ENCODE measurements around the gene HDAC7. TPM values are rescaled to one million over a fixed set of nuclear protein-coding genes. Genes with fewer than 3 reads are reported as not detected.

The HDAC7 gene
- total RNA-seq, 3 donors from 2014 or later (not counting 1 experiment from before 2014, with no cell fraction given): 141 to 235 (median 147) TPM

DNA sequence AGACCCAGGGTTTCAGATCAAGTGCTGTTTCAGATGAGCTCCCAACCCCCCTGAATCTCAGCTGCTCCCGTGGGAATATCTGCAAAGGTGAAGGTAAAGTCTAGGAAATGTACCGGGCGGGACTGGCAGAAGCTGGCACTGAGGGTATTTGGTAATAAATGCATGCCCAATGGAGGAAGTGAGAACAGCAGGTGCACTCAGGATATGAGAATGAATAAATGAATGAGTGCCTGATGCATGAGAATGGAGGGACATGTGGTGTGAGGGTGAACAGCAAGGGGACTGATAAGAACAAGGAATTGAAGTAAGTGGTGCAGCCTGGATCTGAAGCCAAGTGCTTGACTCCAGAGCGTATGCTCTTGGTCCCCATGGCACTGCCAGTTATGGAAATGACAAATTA lies 72.6 kb downstream of the HDAC7 start:
- H3K9me3 Mint-ChIP-seq: no peaks in the 10 kb centered on the region
- no peak overlapping the region for H3K4me3 Mint-ChIP-seq

DNA sequence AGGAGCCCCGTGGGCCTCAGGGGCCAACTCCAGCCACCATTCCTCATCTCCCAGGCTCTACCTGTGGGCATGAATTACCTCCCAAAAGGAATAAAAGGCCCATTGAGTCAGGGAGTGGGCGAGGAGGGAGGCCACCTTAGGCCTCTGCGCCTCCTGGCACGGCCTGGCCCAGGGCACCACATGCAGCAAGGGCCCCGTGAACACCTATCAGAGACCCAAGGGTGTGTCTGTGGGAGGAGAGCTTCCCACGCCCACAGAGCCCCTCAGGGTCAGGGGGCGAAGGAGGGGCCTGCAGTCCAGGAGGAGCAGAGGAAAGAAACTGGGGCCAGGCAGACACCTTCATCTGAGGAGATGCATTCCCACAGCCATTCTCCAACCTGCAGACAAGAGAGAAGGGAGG lies 73.2 kb downstream of the HDAC7 start:
- peaks cover 6 to 16% of the 10 kb centered on the region in 2 donors for H3K4me1 Mint-ChIP-seq
- no peak for TF ChIP-seq CTCF (IDR thresholded peaks at IDR 0.05)
- Histone ChIP-seq H3K36me3 (ENCODE audit: control insufficient read depth, insufficient read depth, low read length) (no peaks in the 10 kb centered on the region), H3K4me1 (ENCODE audit: control insufficient read depth, insufficient read depth, low read length) (peaks cover 19% of the 10 kb centered on the region), H3K27me3 (ENCODE audit: control insufficient read depth, insufficient read depth, low read length) (peaks cover 4% of the 10 kb centered on the region), H3K9me3 (ENCODE audit: control insufficient read depth, insufficient read depth, low read length) (no peaks in the 10 kb centered on the region), H3K27ac (ENCODE audit: low read length) (no peak overlapping the region), H3K4me3 (ENCODE audit: low read length) (no peak overlapping the region)
- no peaks in the 10 kb centered on the region for H3K9me3 Mint-ChIP-seq
- no peaks in the 10 kb centered on the region for H3K36me3 Mint-ChIP-seq
- WGBS (ENCODE audit: insufficient coverage): 84% methylated on average over 7 of the region's 7 CpGs
- DNase-seq (no peak), ATAC-seq (no peak)
- intact Hi-C loops (cut with micrococcal nuclease): no loop called here
- H3K27ac Mint-ChIP-seq: no peak overlapping the region
- no peak overlapping the region for H3K4me3 Mint-ChIP-seq
- peaks cover 18 to 20% of the 10 kb centered on the region in 2 donors for H3K27me3 Mint-ChIP-seq (ENCODE audit: low read depth in 2 of 2)

More for the DNA sequence above, 72.6 kb downstream of the HDAC7 start:
- Mint-ChIP-seq H3K4me1 (peaks cover 5 to 14% of the 10 kb centered on the region in 2 donors), H3K36me3 (no peaks in the 10 kb centered on the region), H3K27ac (no peak overlapping the region), H3K27me3 (ENCODE audit: low read depth in 2 of 2) (peaks cover 18 to 20% of the 10 kb centered on the region in 2 donors)
- Histone ChIP-seq H3K27ac (ENCODE audit: low read length) (no peak overlapping the region), H3K27me3 (ENCODE audit: control insufficient read depth, insufficient read depth, low read length) (peaks cover 4% of the 10 kb centered on the region), H3K36me3 (ENCODE audit: control insufficient read depth, insufficient read depth, low read length) (no peaks in the 10 kb centered on the region), H3K4me1 (ENCODE audit: control insufficient read depth, insufficient read depth, low read length) (peaks cover 13% of the 10 kb centered on the region), H3K9me3 (ENCODE audit: control insufficient read depth, insufficient read depth, low read length) (no peaks in the 10 kb centered on the region), H3K4me3 (ENCODE audit: low read length) (no peak overlapping the region)
- DNase-seq (no peak), ATAC-seq (no peak)
- no peak for TF ChIP-seq CTCF (IDR thresholded peaks at IDR 0.05)
- 67% methylated on average over 4 of the region's 4 CpGs for WGBS (ENCODE audit: insufficient coverage)
- intact Hi-C loops (cut with micrococcal nuclease): no loop called here

DNA sequence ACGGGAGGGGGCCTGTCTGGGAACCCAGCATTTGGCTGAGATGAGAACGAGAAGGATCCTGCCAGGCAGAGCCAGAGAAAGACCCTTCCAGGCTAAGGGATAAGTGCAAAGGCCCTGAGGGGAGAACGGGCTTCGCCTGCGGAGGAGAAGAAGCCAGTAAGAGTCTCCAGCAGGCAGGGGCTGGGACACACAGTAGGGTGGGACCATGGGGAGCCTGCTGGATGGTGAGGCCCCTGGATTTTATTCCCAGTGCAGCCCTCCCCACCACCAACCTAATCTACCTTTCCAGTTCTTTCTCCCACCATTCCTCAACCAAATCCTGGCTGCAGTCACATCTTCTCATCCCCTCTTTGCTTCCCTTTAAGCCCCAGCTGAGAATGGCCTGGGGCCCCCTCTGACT lies 73.6 kb downstream of the HDAC7 start:
- Mint-ChIP-seq H3K27me3 (ENCODE audit: low read depth in 2 of 2) (peaks cover 18 to 20% of the 10 kb centered on the region in 2 donors), H3K4me3 (no peak overlapping the region), H3K9me3 (no peaks in the 10 kb centered on the region), H3K4me1 (peaks cover 11 to 20% of the 10 kb centered on the region in 2 donors), H3K36me3 (no peaks in the 10 kb centered on the region), H3K27ac (no peak overlapping the region)
- no peak for TF ChIP-seq CTCF (IDR thresholded peaks at IDR 0.05)
- 92% methylated on average over 5 of the region's 5 CpGs for WGBS (ENCODE audit: insufficient coverage)
- Histone ChIP-seq H3K27me3 (ENCODE audit: control insufficient read depth, insufficient read depth, low read length) (peaks cover 4% of the 10 kb centered on the region), H3K4me3 (ENCODE audit: low read length) (no peak overlapping the region), H3K36me3 (ENCODE audit: control insufficient read depth, insufficient read depth, low read length) (no peaks in the 10 kb centered on the region), H3K27ac (ENCODE audit: low read length) (no peak overlapping the region), H3K9me3 (ENCODE audit: control insufficient read depth, insufficient read depth, low read length) (no peaks in the 10 kb centered on the region), H3K4me1 (ENCODE audit: control insufficient read depth, insufficient read depth, low read length) (peaks cover 24% of the 10 kb centered on the region)
- intact Hi-C loops (cut with micrococcal nuclease): no loop called here
- DNase-seq (no peak), ATAC-seq (no peak)

DNA sequence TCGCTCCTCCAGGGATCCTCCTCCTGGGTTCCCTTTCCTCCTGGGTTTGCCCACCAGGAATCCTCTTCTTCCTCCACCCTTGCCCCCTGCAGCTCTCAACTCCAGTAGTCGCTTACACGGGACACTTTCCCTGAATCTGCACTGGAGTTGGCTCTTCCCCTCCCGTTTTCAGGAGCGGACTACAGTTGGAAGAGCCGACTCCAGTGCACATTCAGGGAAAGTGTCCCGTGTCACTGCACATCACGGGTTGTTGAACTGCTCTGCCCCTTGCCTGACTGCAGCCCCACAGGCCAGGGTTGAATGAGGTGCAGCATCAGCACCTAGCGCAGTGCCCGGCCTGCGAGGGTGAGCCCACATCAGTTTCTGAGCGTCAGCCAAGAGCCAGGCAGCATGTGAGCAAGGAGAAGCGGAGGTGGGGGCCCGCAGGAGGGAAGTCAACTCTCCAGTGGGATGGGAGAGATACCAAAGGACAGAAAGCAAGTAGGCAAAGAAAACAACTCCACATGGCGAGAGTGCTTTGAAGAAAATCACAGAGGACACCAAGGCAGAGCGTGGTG lies 74.1 kb downstream of the HDAC7 start:
- H3K9me3 ChIP-seq (ENCODE audit: control insufficient read depth, insufficient read depth, low read length): no peaks in the 10 kb centered on the region
- H3K27ac ChIP-seq (ENCODE audit: low read length): no peak overlapping the region
- DNase-seq (no peak), ATAC-seq (no peak)
- H3K27ac Mint-ChIP-seq: no peak overlapping the region
- no peaks in the 10 kb centered on the region for H3K9me3 Mint-ChIP-seq
- WGBS (ENCODE audit: insufficient coverage): 87% methylated on average over 16 of the region's 16 CpGs
- H3K27me3 ChIP-seq (ENCODE audit: control insufficient read depth, insufficient read depth, low read length): peaks cover 6% of the 10 kb centered on the region
- H3K36me3 Mint-ChIP-seq: no peaks in the 10 kb centered on the region
- H3K4me3 ChIP-seq (ENCODE audit: low read length): no peak overlapping the region
- no peaks in the 10 kb centered on the region for H3K36me3 ChIP-seq (ENCODE audit: control insufficient read depth, insufficient read depth, low read length)
- H3K4me3 Mint-ChIP-seq: no peak overlapping the region
- peaks cover 18 to 20% of the 10 kb centered on the region in 2 donors for H3K27me3 Mint-ChIP-seq (ENCODE audit: low read depth in 2 of 2)
- TF ChIP-seq CTCF (IDR thresholded peaks at IDR 0.05): no peak
- intact Hi-C loops (cut with micrococcal nuclease): no loop called here
- H3K4me1 Mint-ChIP-seq: peaks cover 12 to 26% of the 10 kb centered on the region in 2 donors
- peaks cover 29% of the 10 kb centered on the region for H3K4me1 ChIP-seq (ENCODE audit: control insufficient read depth, insufficient read depth, low read length)

Data from natural killer cell (primary cell).